Measurements from ENCODE around the gene ORC6.

The ORC6 gene

DNA sequence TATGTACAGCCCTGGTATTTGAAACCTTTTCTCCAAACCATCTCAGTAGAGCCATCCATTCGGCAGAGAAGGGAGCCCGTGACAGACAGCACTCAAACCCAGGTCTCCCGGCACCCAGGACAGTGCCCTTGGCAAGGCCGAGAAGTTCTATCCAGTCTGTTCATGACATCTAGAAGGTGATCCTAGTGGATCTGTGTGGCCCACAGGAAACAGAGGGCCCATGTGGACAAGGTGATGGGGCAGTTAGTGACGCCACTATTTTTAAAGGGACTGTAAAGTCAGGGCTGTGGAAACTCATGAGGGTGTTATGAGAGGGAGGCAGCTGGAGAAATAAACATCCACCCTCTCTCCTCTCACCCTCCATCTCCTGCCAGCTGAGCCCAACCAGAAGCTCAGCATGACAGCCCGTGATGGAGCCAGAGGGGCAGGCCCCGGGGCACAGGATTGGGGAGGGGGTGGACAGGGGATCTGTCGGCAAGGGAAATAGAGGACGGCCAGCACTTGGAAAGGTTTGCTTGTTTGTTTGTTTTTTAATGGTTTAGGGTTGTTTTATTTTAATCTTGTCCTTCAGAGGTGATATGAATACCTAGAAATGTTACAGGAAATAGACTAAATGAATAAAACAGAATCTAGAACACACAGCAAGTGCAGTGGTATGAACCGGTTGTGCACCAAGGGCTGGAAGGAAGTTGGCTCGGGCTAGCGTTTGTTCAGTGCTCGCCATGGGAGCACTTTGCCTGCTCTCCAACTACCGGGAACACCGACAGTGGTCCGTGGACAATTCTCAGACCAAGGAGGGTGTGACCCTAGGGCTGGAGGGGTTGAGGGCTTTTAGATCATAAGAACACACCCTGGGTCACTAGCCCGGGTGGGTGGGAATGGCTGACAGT, 41.6 kb downstream of the ORC6 start:
- no peak for DNase-seq (ENCODE audit: low read depth in 2 of 2, low spot score in 1 of 2)

DNA sequence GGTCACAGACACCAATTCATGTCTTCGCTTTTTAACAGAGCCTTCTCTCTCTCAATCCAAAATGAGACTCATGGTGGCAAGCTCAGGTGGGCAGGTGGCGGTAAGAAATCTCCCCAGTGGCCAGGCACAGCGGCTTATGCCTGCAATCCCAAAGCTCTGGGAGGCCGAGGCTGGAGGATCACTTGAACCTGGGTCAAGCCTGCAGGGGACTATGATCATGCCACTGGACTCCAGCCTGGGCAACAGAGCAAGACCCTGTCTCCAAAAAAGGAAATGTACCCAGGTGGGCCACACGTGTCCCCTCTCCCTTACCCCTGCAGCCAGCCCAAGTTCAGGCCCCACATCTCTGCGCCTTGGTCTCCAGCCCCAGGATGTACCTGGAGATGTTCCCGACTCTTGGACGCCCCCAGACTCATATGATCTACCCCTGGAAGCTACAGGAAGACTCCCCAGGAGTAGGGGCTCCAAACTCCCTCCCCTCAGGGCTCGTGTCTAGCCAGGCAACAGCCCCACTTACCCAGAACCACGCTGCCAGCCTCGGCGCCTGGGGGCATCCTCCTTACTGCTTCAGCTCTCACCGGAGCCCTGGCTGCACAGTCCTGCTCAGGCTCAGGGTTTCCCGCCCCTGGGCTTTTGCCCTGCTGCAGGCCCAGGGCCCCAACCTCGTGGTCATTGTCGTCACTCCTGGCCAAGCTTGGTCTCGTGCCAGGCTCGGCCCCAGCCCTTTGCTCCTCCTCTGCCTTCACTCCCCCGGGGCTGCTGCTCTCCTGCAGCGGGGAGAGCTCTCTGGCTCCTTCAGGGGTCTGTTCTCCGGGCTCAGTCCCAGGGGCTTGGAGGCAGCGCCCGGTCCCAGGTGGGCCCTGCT, 42.5 kb downstream of the ORC6 start:
- DNase-seq (ENCODE audit: low read depth in 2 of 2, low spot score in 1 of 2), result no peak

DNA sequence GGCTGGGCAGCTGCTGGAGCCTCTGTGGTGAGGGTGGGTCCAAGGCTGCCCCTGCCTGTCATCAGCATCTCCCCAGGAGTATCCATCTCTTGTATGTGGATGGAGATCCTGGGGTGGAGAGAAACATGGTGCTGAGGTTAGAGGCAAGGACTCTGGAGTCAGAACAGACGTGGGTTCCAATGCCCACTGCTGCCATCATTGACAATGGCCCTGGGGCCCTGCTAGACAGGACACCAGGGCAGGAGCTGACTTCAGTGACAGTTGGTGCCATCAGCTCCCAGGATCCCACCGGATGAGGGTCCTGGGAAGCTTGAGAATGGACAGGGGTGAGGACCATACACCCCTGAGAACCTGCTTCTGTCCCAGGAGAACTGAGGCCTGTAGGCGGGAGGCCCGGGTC, 43.1 kb downstream of the ORC6 start:
- no peak for DNase-seq (ENCODE audit: low read depth in 2 of 2, low spot score in 1 of 2)

DNA sequence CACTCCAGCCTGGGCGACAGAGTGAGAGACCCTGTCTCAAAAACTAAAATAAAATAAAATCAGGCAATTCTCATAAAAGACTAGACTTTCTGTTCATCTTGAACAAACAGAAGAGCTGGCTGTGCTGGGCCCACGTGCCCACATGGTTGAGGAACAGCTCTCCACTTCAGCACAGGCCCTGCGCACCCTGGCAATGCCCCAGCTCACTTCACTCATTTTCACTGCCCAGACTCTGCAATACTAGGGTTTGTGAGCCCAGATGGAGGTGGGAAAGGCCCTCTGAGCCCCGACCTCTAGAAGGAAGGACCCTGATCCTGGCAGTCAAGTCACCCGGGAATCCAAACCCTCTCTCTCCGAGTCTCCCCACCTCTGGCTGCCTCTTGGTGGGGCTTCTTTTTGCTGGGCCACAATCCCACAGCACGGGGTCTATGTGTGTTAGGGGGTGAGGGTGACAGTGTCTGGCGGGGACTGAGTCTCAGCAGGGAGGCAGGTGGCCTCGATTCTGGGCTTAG, 43.9 kb downstream of the ORC6 start:
- DNase-seq (ENCODE audit: low read depth in 2 of 2, low spot score in 1 of 2), result no peak

DNA sequence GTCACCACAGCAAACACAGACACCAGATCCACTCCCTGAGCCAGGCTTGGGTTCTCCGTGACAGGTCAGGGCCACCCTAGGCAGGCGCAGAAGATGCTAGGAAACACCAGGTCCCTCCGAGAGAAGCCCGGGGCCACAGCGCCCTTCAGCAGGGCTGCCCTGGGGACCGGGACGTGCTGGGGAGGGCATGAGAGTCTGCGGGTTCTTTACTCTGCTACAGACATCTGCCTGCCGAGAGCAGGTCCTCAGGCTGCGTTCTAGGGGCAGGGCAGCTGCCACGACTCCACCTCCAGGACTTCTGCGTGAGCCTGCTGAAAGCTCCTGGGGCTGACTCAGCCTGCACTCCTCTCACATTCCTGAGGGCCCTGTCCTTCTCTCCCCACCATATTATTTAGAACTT, 47.2 kb downstream of the ORC6 start:
- DNase-seq (ENCODE audit: low read depth in 2 of 2, low spot score in 1 of 2), result no peak

DNA sequence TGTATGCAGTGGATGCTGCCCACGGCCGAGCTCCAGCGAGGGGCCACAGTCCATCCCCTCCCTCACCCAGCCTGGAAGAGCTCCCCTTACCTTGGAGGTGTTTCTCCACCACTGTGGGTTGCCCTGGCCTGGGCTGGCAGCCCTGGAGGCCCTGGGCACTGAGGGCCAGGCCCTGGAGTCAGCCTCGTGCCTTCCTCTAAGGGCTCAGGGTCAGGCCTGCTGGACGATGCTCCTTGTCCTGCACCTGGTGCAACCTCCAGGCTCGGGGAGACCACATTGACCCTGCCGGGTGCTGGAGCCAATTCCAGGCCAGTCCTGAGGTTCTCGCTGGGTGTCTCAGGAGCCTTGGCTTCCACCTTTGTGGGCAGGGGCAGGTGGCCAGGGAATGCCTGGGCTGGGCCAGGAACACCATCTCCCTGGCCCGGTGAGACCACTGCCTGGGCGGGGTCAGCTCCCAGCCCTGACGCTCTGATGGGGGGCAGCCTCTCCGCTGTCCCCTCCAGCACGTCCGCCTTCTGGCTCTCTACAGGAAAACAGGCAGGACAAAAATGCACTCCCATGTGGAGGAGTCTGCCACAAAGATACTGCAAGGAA, 48.3 kb downstream of the ORC6 start:
- DNase-seq (ENCODE audit: low read depth in 2 of 2, low spot score in 1 of 2), result no peak

DNA sequence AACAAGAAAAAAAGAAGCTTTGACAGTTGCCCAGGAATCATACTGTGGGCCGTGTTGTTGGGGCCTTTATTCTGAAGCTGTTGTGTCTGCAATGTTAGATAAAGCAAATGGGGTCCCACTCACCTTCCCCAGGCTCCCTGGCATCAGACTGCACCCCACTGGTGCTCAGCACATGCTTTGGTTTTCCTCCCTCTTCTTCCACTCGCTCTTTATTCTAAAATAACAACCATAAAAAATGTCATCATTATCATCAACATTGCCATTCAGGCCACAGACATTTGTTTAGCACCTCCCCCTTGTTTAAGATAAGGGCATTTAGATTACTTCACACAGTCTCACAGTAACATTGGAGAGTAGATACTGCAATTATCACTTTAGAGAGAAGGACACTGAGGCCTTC, 50.5 kb downstream of the ORC6 start:
- DNase-seq (ENCODE audit: low read depth in 2 of 2, low spot score in 1 of 2), result no peak

DNA sequence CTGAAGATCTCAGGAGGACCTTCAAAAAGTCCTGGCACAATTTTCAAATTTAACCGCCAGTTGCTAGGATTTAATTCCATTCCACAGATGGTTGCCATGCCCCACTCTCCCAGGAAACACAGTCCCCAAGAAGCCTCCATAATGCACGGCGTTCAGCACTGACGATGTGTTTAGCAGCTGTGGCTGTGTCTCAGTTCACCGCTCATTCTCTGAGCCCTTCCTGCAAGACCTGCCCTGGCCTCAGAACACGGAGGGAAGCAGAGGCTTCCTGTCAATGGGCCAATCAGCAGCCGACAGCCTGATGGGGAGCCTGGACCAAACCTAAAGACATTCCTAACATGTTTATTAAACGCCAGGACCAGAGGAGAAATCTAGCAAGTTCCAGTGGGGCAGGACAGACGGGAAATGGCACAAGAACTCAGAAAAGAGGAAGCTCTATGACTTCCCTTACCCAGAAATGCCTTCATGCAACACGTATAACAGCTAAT, 53.8 kb downstream of the ORC6 start:
- DNase-seq (ENCODE audit: low read depth in 2 of 2, low spot score in 1 of 2), result no peak

DNA sequence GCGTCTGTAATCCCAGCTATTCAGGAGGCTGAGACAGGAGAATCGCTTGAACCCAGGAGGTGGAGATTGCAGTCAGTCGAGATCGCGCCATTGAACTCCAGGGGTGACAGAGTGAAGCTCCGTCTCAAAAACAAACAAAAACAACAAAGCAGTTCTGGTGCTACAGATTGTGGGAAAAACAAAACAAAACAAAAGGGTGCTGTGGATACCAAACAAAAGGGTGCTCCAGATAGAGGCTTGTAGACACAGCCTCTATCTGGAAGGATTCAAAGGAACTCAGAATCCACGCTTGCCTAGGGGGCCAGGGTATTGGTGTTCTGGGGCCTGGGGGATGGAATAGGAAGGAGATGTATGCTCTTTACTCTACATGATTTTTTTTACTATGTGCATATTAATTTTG, 56.2 kb downstream of the ORC6 start:
- DNase-seq (ENCODE audit: low read depth in 2 of 2, low spot score in 1 of 2), result no peak

DNA sequence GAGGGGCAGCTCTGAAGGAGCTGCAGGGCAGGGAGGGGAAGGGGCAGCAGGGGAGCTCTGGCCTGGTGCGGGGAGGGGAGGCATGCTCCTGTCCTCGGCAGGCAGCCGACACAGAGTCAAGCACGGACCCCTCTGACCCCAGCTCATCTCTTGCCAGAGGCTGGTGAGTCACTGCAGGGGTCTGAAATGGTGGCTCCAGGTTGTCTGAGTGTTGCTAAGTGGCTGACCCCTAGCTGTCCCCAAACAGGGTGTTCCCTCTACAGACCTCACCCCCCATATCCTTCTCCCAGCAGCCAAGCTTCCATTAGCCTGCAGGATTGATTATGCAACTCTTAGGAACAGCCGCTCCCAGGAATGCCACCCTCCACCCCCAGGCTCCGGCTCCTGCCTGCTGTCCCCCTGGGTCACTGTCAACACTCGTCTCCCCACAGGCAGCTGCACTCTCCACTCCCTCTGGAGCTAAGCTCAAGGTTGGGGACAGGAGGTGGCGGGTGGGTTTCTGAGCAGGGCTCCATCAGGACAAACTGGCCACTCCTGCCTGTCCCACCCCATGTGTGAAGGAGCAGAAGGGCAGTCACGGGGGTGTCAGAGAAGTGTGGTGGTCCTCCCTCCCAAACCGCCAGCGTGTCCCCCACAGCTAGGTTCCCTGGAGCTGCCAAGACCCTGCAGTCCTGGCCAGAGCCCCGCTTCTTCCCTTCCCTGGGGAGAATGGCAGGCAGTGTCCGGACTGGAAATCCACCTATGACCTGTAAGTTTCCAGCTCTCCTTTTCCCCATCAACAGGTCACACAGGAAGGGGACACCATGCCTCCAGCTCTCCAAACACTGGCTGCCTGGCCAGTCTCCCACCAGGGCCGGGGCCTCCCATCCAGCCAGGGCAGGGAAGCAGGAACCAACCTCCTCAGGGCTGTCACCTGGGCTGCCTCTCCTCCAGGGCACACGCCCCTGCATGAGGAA, 57.6 kb downstream of the ORC6 start:
- no peak for DNase-seq (ENCODE audit: low read depth in 2 of 2, low spot score in 1 of 2)
